GM12878 (cell line): ENCODE results near the gene ERVK3-1. TPM values are rescaled to one million over a fixed set of nuclear protein-coding genes. Genes with fewer than 3 reads are reported as not detected.

Experiments used
- ATAC-seq: fragments of 200-7000 bp; cut with Tn5 transposase; 3 replicates; pipeline ENCODE4 v1.9.1; 2020; ENCODE audit warnings: mild to moderate bottlenecking, moderate library complexity
- BruUV-seq: library from RNA; stranded (reverse); fragments of 400-500 nt; replicated peaks from 2 replicates; lab custom pipeline; 2021; lab: Mats Ljungman, UMichigan
- CTCF ChIA-PET: fragments of 300-600 bp; sonication (Branson Sonifier 250); formaldehyde crosslinking; extraction: SDS; loops from one replicate; lab custom pipeline; 2021; ENCODE audit warnings: inconsistent platforms; lab: Yijun Ruan, JAX
- POLR2A ChIA-PET: fragments of 350-600 bp; formaldehyde crosslinking; extraction: SDS; loops from one replicate; lab custom pipeline; 2021; ENCODE audit warnings: inconsistent platforms; lab: Charles Lee
- RAD21 ChIA-PET: fragments of 300-600 bp; sonication (Branson Sonifier 250); formaldehyde crosslinking; loops from one replicate; lab custom pipeline; 2023; ENCODE audit warnings: antibody characterized with exemption; ENCODE audit not compliant: unreplicated experiment; lab: Charles Lee
- SMC1A ChIA-PET: fragments of 300-600 bp; sonication (Branson Sonifier 250); formaldehyde crosslinking; loops from one replicate; lab custom pipeline; 2023; ENCODE audit not compliant: unreplicated experiment, uncharacterized antibody; lab: Charles Lee
- DNase-seq: peaks from one replicate; pipeline ENCODE4 v3.0.0-alpha.2; 2011; ENCODE audit warnings: low read depth, low spot score
- FAIRE-seq: peaks from 3 replicates; lab custom pipeline; 2011; peaks lifted over from hg19 to GRCh38; lab: Jason Lieb, UNC
- H2AFZ ChIP-seq: 2 replicates; pipeline ENCODE4 v1.6.0; 2011; ENCODE audit warnings: low read depth, low read length, control low read depth; ENCODE audit not compliant: control insufficient read depth
- H3K27ac ChIP-seq: 2 replicates; pipeline ENCODE4 v1.5.1; 2011; ENCODE audit warnings: control low read depth; ENCODE audit not compliant: control insufficient read depth, insufficient read depth
- H3K27me3 ChIP-seq, 2 experiments: replicated peaks in 1 of 2; 2 replicates each; pipeline versions ENCODE4 v1.6.0 to v1.6.1; 2011; ENCODE audit warnings: low read length in 1 of 2; ENCODE audit not compliant: control insufficient read depth in 2 of 2, insufficient read depth in 2 of 2
- H3K36me3 ChIP-seq, 2 experiments: 2 replicates each; pipeline ENCODE4 v1.5.1; 2011; ENCODE audit warnings: low read length in 1 of 2; ENCODE audit not compliant: control insufficient read depth in 2 of 2, insufficient read depth in 2 of 2
- H3K4me1 ChIP-seq: 2 replicates; pipeline ENCODE4 v1.6.1; 2011; ENCODE audit warnings: mild to moderate bottlenecking, low read length, moderate library complexity, mixed read lengths; ENCODE audit not compliant: control insufficient read depth, insufficient read depth
- H3K4me2 ChIP-seq: 2 replicates; pipeline ENCODE4 v1.6.0; 2011; ENCODE audit warnings: control low read depth; ENCODE audit not compliant: control insufficient read depth, insufficient read depth
- H3K4me3 ChIP-seq: fragments of 200-600 bp; sonication (generic); 2 replicates; pipeline ENCODE4 v1.5.1; 2016
- H3K79me2 ChIP-seq: 2 replicates; pipeline ENCODE4 v1.6.0; 2011; ENCODE audit warnings: low read length; ENCODE audit not compliant: control insufficient read depth, insufficient read depth
- H3K9ac ChIP-seq: 2 replicates; pipeline ENCODE4 v1.8.0; 2011; ENCODE audit warnings: low read length, control low read depth, mixed read lengths; ENCODE audit not compliant: control insufficient read depth, insufficient read depth
- H3K9me3 ChIP-seq: replicated peaks from 3 replicates; pipeline ENCODE4 v1.5.1; 2011; ENCODE audit warnings: mild to moderate bottlenecking, low read length; ENCODE audit not compliant: control insufficient read depth, insufficient read depth
- H4K20me1 ChIP-seq: 2 replicates; pipeline ENCODE4 v1.6.0; 2011; ENCODE audit not compliant: control insufficient read depth, insufficient read depth
- BHLHE40 ChIP-seq, 2 experiments: fragments of 450-650 bp in 1 of 2; IDR thresholded peaks; 2 replicates each; pipeline ENCODE4 v1.6.1; 2011 to 2017; ENCODE audit warnings: low read depth in 2 of 2, borderline replicate concordance in 1 of 2, improper control_type of control experiment in 1 of 2, low read length in 1 of 2, mild to moderate bottlenecking in 1 of 2
- KAT2A ChIP-seq: conservative IDR thresholded peaks from 2 replicates; pipeline ENCODE4 v1.6.1; 2011; ENCODE audit warnings: low read depth, low read length; ENCODE audit not compliant: control insufficient read depth
- MEF2A ChIP-seq: IDR thresholded peaks from 2 replicates; pipeline ENCODE4 v1.6.1; 2011; ENCODE audit warnings: low read depth, mild to moderate bottlenecking, low read length, moderate library complexity; ENCODE audit not compliant: insufficient read depth
- MEF2B ChIP-seq: fragments of 450-650 bp; IDR thresholded peaks from 2 replicates; pipeline ENCODE4 v1.6.1; 2018; ENCODE audit warnings: mild to moderate bottlenecking, moderate library complexity; ENCODE audit not compliant: partially characterized antibody, poor library complexity, severe bottlenecking
- MXI1 ChIP-seq: fragments of 150-350 bp; IDR thresholded peaks from 2 replicates; pipeline ENCODE4 v1.6.1; 2011; ENCODE audit warnings: low read depth, mild to moderate bottlenecking, inconsistent platforms, low read length, improper control_type of control experiment
- NFIC ChIP-seq: IDR thresholded peaks from 2 replicates; pipeline ENCODE4 v1.6.1; 2012; ENCODE audit warnings: low read depth, mild to moderate bottlenecking, inconsistent platforms, low read length, moderate library complexity
- NR2F1 ChIP-seq: fragments of 450-650 bp; conservative IDR thresholded peaks from 2 replicates; pipeline ENCODE4 v1.6.1; 2017; ENCODE audit warnings: mild to moderate bottlenecking
- PAX8 ChIP-seq: fragments of 450-650 bp; IDR thresholded peaks from 2 replicates; pipeline ENCODE4 v1.6.1; 2017; ENCODE audit warnings: mild to moderate bottlenecking, moderate library complexity
- RELA ChIP-seq: fragments of 450-650 bp; IDR thresholded peaks from 2 replicates; pipeline ENCODE4 v1.8.0; 2014; ENCODE audit warnings: borderline replicate concordance; ENCODE audit not compliant: partially characterized antibody
- SMAD5 ChIP-seq: IDR thresholded peaks from 2 replicates; pipeline ENCODE4 v1.6.1; 2016; ENCODE audit warnings: antibody characterized with exemption, low read depth
- SMARCA5 ChIP-seq: fragments of 450-650 bp; IDR thresholded peaks from 2 replicates; pipeline ENCODE4 v1.6.1; 2017; ENCODE audit warnings: mild to moderate bottlenecking
- YY1 ChIP-seq: IDR thresholded peaks from 2 replicates; pipeline ENCODE4 v1.6.1; 2011; ENCODE audit warnings: low read depth, mild to moderate bottlenecking, low read length
- ZBTB40 ChIP-seq: fragments of 450-650 bp; IDR thresholded peaks from 2 replicates; pipeline ENCODE4 v1.6.1; 2016; ENCODE audit warnings: mild to moderate bottlenecking, moderate library complexity, borderline replicate concordance
- ZNF207 ChIP-seq: fragments of 450-650 bp; IDR thresholded peaks from 2 replicates; pipeline ENCODE4 v1.6.1; 2014; ENCODE audit warnings: antibody characterized with exemption, mild to moderate bottlenecking, borderline replicate concordance
- WGBS: methylation state at CpG from one replicate; pipeline ENCODE4 v1.1.6; 2016; ENCODE audit warnings: low lambda C conversion rate; ENCODE audit not compliant: insufficient replicate concordance, insufficient coverage; ENCODE audit errors: missing lambda C conversion rate; 5-methylcytosine and 5-hydroxymethylcytosine counted together
- in situ Hi-C: fragments of 300-500 bp; cut with MboI; formaldehyde crosslinking; loops from 9 replicates; pipeline ENCODE4 v1.14.3; 2018; ENCODE audit warnings: mixed read lengths
- intact Hi-C: fragments of 100-400 bp; cut with micrococcal nuclease; formaldehyde crosslinking; loops from one replicate; pipeline ENCODE4 v1.14.2; 2022; ENCODE audit not compliant: unreplicated experiment
- polyA plus RNA-seq, 11 experiments: library from polyadenylated mRNA; depleted of rRNA in 4 of 11; unstranded in 6 of 11; stranded (reverse) in 5 of 11; fragments of >200 nt; fragmentation: Nextera tagmentation in 4 of 11; fragmentation: Illumina TruSeq in 1 of 11; extraction: Ambion mirVana in 4 of 11; extraction: Trizol in 1 of 11; gene quantifications; 1 replicate in 1 of 11; 2 replicates in 10 of 11; pipeline versions ENCODE4 v1.2.1 to v1.2.3, GENCODE V29; 2011 to 2016; ENCODE audit warnings: inconsistent platforms in 2 of 11, missing spikeins in 2 of 11, low read depth in 1 of 11
- total RNA-seq, 4 experiments: library from RNA; depleted of rRNA in 3 of 4; stranded (reverse); fragments of >200 nt in 3 of 4; fragmentation: Illumina TruSeq in 1 of 4; extraction: Trizol in 1 of 4; gene quantifications; 2 replicates each; pipeline versions ENCODE4 v1.2.1 to v1.2.3, GENCODE V29; 2013 to 2021
- TF ChIP-seq, protein P1 (sequence below): fragments of 450-650 bp; formaldehyde crosslinking; IDR thresholded peaks from 2 replicates; pipeline ENCODE4 v1.4.0; 2022; ENCODE audit warnings: mild to moderate bottlenecking, moderate library complexity

ERVK3-1 gene
- total and polyA plus RNA-seq, 10 of the 15 experiments (the other 5 are each of a cell fraction or from before 2014, with no cell fraction given) = 59.3 to 172 (median 95.8) TPM

DNA sequence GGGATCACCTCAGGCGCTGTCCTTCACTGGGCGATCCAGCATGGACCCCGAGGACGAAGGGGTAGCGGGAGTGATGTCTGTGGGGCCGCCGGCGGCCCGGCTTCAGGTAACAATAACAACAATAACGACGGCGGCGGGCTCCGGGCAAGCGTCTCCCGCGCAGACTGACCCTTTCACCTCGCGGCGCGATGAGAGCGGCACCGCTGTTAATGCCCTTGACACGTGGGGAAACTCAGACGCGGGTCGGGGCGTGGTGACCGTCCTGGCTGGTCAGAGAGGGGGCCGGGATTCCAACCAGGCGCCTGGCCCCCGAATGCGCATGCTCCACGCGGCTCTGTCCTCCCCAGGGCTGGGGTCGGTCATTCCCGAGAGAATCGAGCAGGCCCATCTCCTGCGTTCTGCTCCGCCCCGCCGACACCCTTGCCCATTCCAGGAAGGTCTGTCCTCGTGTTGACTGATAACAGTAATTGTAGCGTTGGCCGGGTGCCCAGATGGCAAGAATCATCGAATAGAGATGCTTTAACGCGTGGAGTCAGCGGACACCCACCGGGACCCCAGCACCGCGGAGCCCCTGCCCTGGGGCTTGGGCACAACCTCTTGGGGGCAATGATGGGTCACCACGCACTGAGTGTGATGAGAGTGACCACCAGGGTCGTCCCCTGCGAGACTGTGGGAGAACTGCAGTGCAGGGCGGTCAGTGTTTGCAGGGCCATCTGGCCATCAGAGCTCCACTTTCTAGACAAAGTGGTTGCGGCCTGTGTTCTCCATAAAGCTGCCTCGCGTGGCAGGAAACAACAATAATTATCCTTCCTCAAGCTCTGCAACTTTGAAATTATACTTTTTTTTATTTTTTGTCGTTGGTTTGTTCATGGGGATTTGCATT, 25.9 kb upstream of the ERVK3-1 start:
- ATAC-seq (peak; percentile 57), DNase-seq (no peak), FAIRE-seq (peak; percentile 13)
- intact Hi-C loops = loop anchor here (2.0 kb wide), 1 partner anchor 532 kb away; the partner anchor contains the start of gene ZNF776
- WGBS = 4% methylated on average over 60 of the region's 60 CpGs
- Histone ChIP-seq H3K36me3 (no peaks in the 10 kb centered on the region), H3K4me3 (peak overlapping the region; percentile 83), H3K79me2 (peaks cover 18% of the 10 kb centered on the region), H4K20me1 (no peaks in the 10 kb centered on the region), H3K4me1 (no peaks in the 10 kb centered on the region; the same call in 1 of the 2 replicates), H3K9me3 (peaks cover 2% of the 10 kb centered on the region), H3K9ac (peak overlapping the region; percentile 84), H2AFZ (peak overlapping the region; percentile 88), H3K27ac (peak overlapping the region; percentile 70), H3K4me2 (peak overlapping the region; percentile 93), H3K27me3 (no peaks in the 10 kb centered on the region)
- ChIA-PET RAD21 (interaction anchor here (0.9 kb wide), 1 partner anchor 161 kb away, joined by 3 read pairs; the partner anchor contains the start of gene ZNF132), SMC1A (interaction anchor here (0.7 to 1.0 kb wide), 2 partner anchors 22 to 61 kb away, joined by 3 to 4 read pairs; no protein-coding TSS in a partner anchor), POLR2A (interaction anchor here (0.8 to 1.0 kb wide), 2 partner anchors 96 to 276 kb away, joined by 4 read pairs; partner anchors contain the start of genes ZNF274 and ZNF606), CTCF (no interaction called here)
- in situ Hi-C loops = loop anchor here (10.0 kb wide), 1 partner anchor 1864 kb away; no protein-coding TSS in a partner anchor
- BruUV-seq = no TSS peak
- TF ChIP-seq ZNF207 (0 out of 2 replicates have a peak, but pooled peaks have one; percentile 17), RELA (peak; percentile 9), MEF2B (peak; percentile 24), SMARCA5 (0 out of 2 replicates have a peak, but pooled peaks have one; percentile 34), YY1 (no peak), MXI1 (peak; percentile 38; the same call in 1 of the 2 replicates), BHLHE40 (IDR thresholded peaks at IDR 0.05; ENCODE audit: borderline replicate concordance in 1 of 2, low read depth in 2 of 2, low read length in 1 of 2) (no peak), SMAD5 (no peak), PAX8 (no peak), NR2F1 (peak; percentile 62), MEF2A (no peak), NFIC (no peak), KAT2A (no peak), ZBTB40 (0 out of 2 replicates have a peak, but pooled peaks have one; percentile 0)
- TF ChIP-seq, protein P1, sequence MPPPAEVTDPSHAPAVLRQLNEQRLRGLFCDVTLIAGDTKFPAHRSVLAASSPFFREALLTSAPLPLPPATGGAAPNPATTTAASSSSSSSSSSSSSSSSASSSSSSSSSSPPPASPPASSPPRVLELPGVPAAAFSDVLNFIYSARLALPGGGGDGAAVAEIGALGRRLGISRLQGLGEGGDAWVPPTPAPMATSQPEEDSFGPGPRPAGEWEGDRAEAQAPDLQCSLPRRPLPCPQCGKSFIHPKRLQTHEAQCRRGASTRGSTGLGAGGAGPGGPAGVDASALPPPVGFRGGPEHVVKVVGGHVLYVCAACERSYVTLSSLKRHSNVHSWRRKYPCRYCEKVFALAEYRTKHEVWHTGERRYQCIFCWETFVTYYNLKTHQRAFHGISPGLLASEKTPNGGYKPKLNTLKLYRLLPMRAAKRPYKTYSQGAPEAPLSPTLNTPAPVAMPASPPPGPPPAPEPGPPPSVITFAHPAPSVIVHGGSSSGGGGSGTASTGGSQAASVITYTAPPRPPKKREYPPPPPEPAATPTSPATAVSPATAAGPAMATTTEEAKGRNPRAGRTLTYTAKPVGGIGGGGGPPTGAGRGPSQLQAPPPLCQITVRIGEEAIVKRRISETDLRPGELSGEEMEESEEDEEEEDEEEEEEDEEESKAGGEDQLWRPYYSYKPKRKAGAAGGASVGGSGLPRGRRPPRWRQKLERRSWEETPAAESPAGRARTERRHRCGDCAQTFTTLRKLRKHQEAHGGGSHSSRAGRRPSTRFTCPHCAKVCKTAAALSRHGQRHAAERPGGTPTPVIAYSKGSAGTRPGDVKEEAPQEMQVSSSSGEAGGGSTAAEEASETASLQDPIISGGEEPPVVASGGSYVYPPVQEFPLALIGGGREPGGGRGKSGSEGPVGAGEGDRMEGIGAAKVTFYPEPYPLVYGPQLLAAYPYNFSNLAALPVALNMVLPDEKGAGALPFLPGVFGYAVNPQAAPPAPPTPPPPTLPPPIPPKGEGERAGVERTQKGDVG (CRISPR knock-in tag) = no peak
